ENCODE measurements around the gene TLCD4. TPM values are rescaled to one million over a fixed set of nuclear protein-coding genes. Genes with fewer than 3 reads are reported as not detected.
"Not testable (repeated sequence)": the region's sequence is repeated elsewhere in the genome, so short reads cannot be mapped to it uniquely, and the experiment has no call there.

The TLCD4 gene
- total RNA-seq, 1 donor from 2014 or later, result 53.6 TPM

GRCh38 chr1:95127380-95127779 is 10.2 kb downstream of the TLCD4 start:
- ATAC-seq (no peak), DNase-seq (ENCODE audit: missing footprints) (no peak)
- intact Hi-C loops (cut with DNase I), result no loop called here

- ATAC-seq, result no peak
- intact Hi-C loops (cut with DNase I), result no loop called here
- DNase-seq (ENCODE audit: missing footprints), result no peak
Measured at GRCh38 chr1:95132762-95133161, 15.6 kb downstream of the TLCD4 start.

- no peak for DNase-seq (ENCODE audit: missing footprints)
- intact Hi-C loops (cut with DNase I), result no loop called here
- no peak for ATAC-seq
Measured at GRCh38 chr1:95133687-95134086, 16.5 kb downstream of the TLCD4 start.

GRCh38 chr1:95138223-95138622 is 21.1 kb downstream of the TLCD4 start:
- no peak for ATAC-seq
- intact Hi-C loops (cut with DNase I), result no loop called here

GRCh38 chr1:95139039-95139438 is 21.9 kb downstream of the TLCD4 start:
- intact Hi-C loops (cut with DNase I), result no loop called here
- DNase-seq (ENCODE audit: missing footprints) (no peak), ATAC-seq (no peak)

More at GRCh38 chr1:95138223-95138622, 21.1 kb downstream of the TLCD4 start:
- no peak for DNase-seq (ENCODE audit: missing footprints)

- intact Hi-C loops (cut with DNase I), result no loop called here
- no peak for ATAC-seq
- DNase-seq (ENCODE audit: missing footprints), result no peak
Measured at GRCh38 chr1:95140791-95141190, 23.6 kb downstream of the TLCD4 start.

GRCh38 chr1:95145493-95145892 is 28.3 kb downstream of the TLCD4 start:
- no peak for DNase-seq (ENCODE audit: missing footprints)

GRCh38 chr1:95146637-95147036 is 29.5 kb downstream of the TLCD4 start:
- intact Hi-C loops (cut with DNase I), result no loop called here
- no peak for ATAC-seq
- no peak for DNase-seq (ENCODE audit: missing footprints)

More at GRCh38 chr1:95145493-95145892, 28.3 kb downstream of the TLCD4 start:
- ATAC-seq, result no peak
- intact Hi-C loops (cut with DNase I), result no loop called here

- no peak for DNase-seq (ENCODE audit: missing footprints)
- intact Hi-C loops (cut with DNase I), result no loop called here
- ATAC-seq, result no peak
Measured at GRCh38 chr1:95154096-95154495, 36.9 kb downstream of the TLCD4 start.

GRCh38 chr1:95165569-95165968 is 48.4 kb downstream of the TLCD4 start:
- intact Hi-C loops (cut with DNase I); DNase-seq (ENCODE audit: missing footprints); ATAC-seq: not testable (repeated sequence)

Other genes with a start within 250 kb of the TLCD4 start
- gene CNN3, start 190.2 kb upstream of the TLCD4 start, total RNA-seq, result 57.0 TPM
- 2.0 TPM for gene ALG14, start 44.4 kb upstream of the TLCD4 start, total RNA-seq
- gene RWDD3, start 116.9 kb downstream of the TLCD4 start, total RNA-seq, result 16.4 TPM